Type B pancreatic cell (in vitro differentiated cells): ENCODE measurements around the gene PRDM8. TPM values are rescaled to one million over a fixed set of nuclear protein-coding genes. Genes with fewer than 3 reads are reported as not detected.
A peak's percentile ranks its signal among the peaks of the same experiment; 100 is the strongest.

Experiments
- DNase-seq: peaks from one replicate; pipeline ENCODE4 v3.0.0; 2021; ENCODE audit warnings: mixed read lengths; ENCODE audit not compliant: unreplicated experiment; ENCODE audit errors: extremely low spot score
- H3K27ac Mint-ChIP-seq: 2 replicates; pipeline ENCODE4 v1.8.0; 2021; ENCODE audit warnings: mild to moderate bottlenecking, mixed read lengths
- H3K27me3 Mint-ChIP-seq: 2 replicates; pipeline ENCODE4 v1.8.0; 2021; ENCODE audit warnings: mixed read lengths
- H3K36me3 Mint-ChIP-seq: 2 replicates; pipeline ENCODE4 v1.8.0; 2021; ENCODE audit warnings: mixed read lengths
- H3K4me1 Mint-ChIP-seq: one replicate; pipeline ENCODE4 v1.8.0; 2021; ENCODE audit warnings: mixed read lengths; ENCODE audit not compliant: unreplicated experiment
- H3K4me3 Mint-ChIP-seq: 2 replicates; pipeline ENCODE4 v1.8.0; 2021; ENCODE audit warnings: mild to moderate bottlenecking, mixed read lengths
- H3K9me3 Mint-ChIP-seq: 2 replicates; pipeline ENCODE4 v1.8.0; 2021; ENCODE audit warnings: mixed read lengths
- CTCF ChIP-seq: fragments of 200-600 bp; sonication (generic); conservative IDR thresholded peaks from 2 replicates; pipeline ENCODE4 v1.5.0; 2021; ENCODE audit warnings: antibody characterized with exemption, mild to moderate bottlenecking
- total RNA-seq: library from RNA; stranded (reverse); gene quantifications from 2 replicates; pipeline ENCODE4 v1.2.1, GENCODE V29; 2021; ENCODE audit warnings: low replicate concordance

Gene PRDM8
- total RNA-seq, 1 donor from 2014 or later = 6.2 TPM

DNA sequence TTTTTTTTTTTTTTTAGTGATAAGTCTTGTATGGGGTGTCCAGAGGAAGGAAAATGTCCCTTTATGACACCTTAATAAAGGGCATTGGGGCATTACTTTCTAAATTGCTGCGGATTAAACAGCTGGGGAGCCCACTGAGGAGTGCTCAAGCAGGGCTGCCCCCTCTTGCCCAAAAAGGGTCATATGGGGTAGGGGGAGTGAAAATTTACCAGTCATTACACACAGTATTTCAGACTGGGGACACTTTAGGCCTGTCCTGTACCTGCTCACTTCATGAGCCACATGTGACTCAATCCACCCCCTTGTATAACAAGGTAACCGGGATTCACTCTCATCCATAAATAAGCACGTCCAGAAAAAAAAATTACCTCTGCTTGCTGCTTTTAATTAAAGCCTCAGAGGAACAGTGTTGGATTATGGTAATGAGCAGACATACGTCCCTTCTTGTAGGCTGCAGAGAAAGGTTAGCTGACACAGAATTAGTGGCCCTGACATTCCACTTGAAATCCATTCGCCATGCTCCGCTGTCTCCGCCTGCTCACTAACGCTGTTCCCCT lies 1.8 kb downstream of the PRDM8 start:
- H3K4me1 Mint-ChIP-seq = peaks cover 20% of the 10 kb centered on the region
- TF ChIP-seq CTCF = no peak
- H3K27me3 Mint-ChIP-seq = peaks cover 88% of the 10 kb centered on the region
- peak overlapping the region; percentile 47 for H3K4me3 Mint-ChIP-seq
- no peak for DNase-seq
- no peak overlapping the region for H3K27ac Mint-ChIP-seq
- H3K36me3 Mint-ChIP-seq = no peaks in the 10 kb centered on the region
- no peaks in the 10 kb centered on the region for H3K9me3 Mint-ChIP-seq

DNA sequence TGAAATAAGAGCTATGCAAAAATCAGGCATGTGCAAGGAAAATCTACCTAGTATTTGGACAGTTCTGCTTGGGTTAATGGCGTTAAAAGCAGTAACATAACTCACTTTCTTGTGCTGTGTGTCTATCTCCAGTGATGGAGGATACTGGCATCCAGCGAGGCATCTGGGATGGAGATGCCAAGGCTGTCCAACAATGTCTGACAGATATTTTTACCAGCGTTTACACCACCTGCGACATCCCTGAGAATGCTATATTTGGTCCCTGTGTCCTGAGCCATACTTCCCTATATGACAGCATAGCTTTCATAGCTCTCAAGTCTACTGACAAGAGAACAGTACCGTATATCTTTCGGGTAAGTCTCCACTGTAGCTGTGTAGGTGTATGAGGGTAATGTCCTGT lies 2.6 kb downstream of the PRDM8 start:
- Mint-ChIP-seq H3K36me3 (no peaks in the 10 kb centered on the region), H3K4me1 (peaks cover 20% of the 10 kb centered on the region), H3K9me3 (no peaks in the 10 kb centered on the region), H3K4me3 (no peak overlapping the region), H3K27ac (no peak overlapping the region), H3K27me3 (peaks cover 88% of the 10 kb centered on the region)
- TF ChIP-seq CTCF = no peak
- no peak for DNase-seq

DNA sequence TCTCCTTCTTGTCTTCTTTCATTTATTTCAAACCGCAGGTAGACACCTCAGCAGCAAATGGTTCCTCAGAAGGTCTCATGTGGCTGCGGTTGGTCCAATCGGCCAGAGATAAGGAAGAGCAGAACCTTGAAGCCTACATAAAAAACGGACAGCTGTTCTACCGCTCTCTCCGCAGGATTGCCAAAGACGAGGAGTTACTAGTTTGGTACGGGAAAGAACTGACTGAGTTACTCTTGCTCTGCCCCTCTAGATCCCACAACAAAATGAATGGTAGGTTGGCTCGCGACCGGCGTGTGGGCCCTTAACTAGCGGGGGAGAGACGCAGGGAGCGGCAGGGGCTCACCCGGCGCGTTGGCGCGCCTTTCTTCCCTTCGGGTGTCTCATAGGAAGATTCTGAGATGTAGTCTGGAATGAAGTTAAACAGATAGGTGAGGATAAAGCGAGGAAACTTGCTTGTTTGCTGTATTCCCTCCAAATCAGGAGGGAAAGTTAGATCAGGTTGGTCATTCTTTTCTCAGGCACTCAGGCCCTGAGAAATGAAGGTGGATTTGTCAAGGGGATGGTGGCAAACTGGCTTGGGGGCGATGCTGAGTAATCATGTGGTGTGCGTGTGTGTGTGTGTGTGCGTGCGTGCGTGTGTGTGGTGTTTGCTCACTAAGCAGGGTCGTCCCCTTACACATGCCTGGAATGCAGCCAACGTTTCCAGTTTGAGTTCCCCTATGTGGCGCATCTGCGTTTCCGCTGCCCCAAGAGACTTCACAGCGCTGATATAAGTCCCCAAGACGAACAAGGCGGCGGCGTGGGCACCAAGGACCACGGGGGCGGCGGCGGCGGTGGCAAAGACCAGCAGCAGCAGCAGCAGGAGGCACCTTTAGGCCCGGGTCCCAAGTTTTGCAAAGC lies 4.2 kb downstream of the PRDM8 start:
- H3K27ac Mint-ChIP-seq = no peak overlapping the region

GRCh38 chr4:80202190-80202711 lies 4.9 kb downstream of the PRDM8 start:
- peak; percentile 87 for TF ChIP-seq CTCF
- DNase-seq = peak; percentile 88
- Mint-ChIP-seq H3K9me3 (no peaks in the 10 kb centered on the region), H3K4me3 (peak overlapping the region; percentile 69), H3K27ac (no peak overlapping the region), H3K36me3 (no peaks in the 10 kb centered on the region), H3K27me3 (peaks cover 88% of the 10 kb centered on the region), H3K4me1 (peaks cover 16% of the 10 kb centered on the region)

More for the DNA sequence above, 4.2 kb downstream of the PRDM8 start:
- no peak for TF ChIP-seq CTCF
- Mint-ChIP-seq H3K27me3 (peaks cover 88% of the 10 kb centered on the region), H3K4me1 (peaks cover 16% of the 10 kb centered on the region), H3K4me3 (peak overlapping the region; percentile 84), H3K36me3 (no peaks in the 10 kb centered on the region), H3K9me3 (no peaks in the 10 kb centered on the region)
- no peak for DNase-seq

- Mint-ChIP-seq H3K9me3 (no peaks in the 10 kb centered on the region), H3K4me3 (peak overlapping the region; percentile 84), H3K27ac (no peak overlapping the region), H3K4me1 (peaks cover 12% of the 10 kb centered on the region), H3K36me3 (peaks cover under 1% of the 10 kb centered on the region), H3K27me3 (peaks cover 88% of the 10 kb centered on the region)
- TF ChIP-seq CTCF = no peak
- DNase-seq = no peak
Measured at GRCh38 chr4:80202741-80203553, 5.6 kb downstream of the PRDM8 start.
